GM12891 (cell line): Measurements from ENCODE around the gene NCAM1.

Experiments
- PAX5 ChIP-seq: IDR thresholded peaks from 2 replicates; pipeline ENCODE4 v1.6.1; 2011; ENCODE audit warnings: low read length, moderate library complexity, mild to moderate bottlenecking; ENCODE audit not compliant: insufficient read depth, severe bottlenecking
- POLR2A ChIP-seq: IDR thresholded peaks from 2 replicates; pipeline ENCODE4 v1.6.1; 2011; ENCODE audit warnings: low read depth, low read length, control low read depth
- POLR2AphosphoS5 ChIP-seq: IDR thresholded peaks from 2 replicates; pipeline ENCODE4 v1.6.1; 2011; ENCODE audit warnings: low read depth, low read length, control low read depth
- POU2F2 ChIP-seq: IDR thresholded peaks from 2 replicates; pipeline ENCODE4 v1.6.1; 2011; ENCODE audit warnings: low read depth, mild to moderate bottlenecking, control low read depth, low read length, moderate library complexity
- SPI1 ChIP-seq: IDR thresholded peaks from 2 replicates; pipeline ENCODE4 v1.6.1; 2011; ENCODE audit warnings: low read depth, low read length, control low read depth
- TAF1 ChIP-seq: IDR thresholded peaks from 2 replicates; pipeline ENCODE4 v1.6.1; 2011; ENCODE audit warnings: low read depth, low read length, control low read depth

GRCh38 chr11:113082341-113082955, 121.2 kb downstream of the NCAM1 start:
- TF ChIP-seq TAF1 = no peak
- TF ChIP-seq POLR2A = no peak
- TF ChIP-seq POLR2AphosphoS5 = no peak
- TF ChIP-seq SPI1 = no peak
- TF ChIP-seq POU2F2 = no peak
- no peak for TF ChIP-seq PAX5
